Fibroblast of skin of right biceps (primary cell): ENCODE data around the gene FIP1L1.
"Not testable (repeated sequence)": the region's sequence is repeated elsewhere in the genome, so short reads cannot be mapped to it uniquely, and the experiment has no call there.

ENCODE experiments used
- DNase-seq: peaks from one replicate; pipeline ENCODE4 v3.0.0-alpha.2; 2013

The FIP1L1 gene

GRCh38 chr4:53378171-53378482 is 686 bp downstream of the FIP1L1 start:
- DNase-seq, result no peak

- peak; percentile 55 for DNase-seq
These were observed 2.8 kb downstream of the FIP1L1 start for GRCh38 chr4:53380221-53380620.

GRCh38 chr4:53409479-53409878 is 32.0 kb downstream of the FIP1L1 start:
- not testable (repeated sequence) for DNase-seq

- DNase-seq, result no peak
These were observed 41.8 kb downstream of the FIP1L1 start for GRCh38 chr4:53419208-53419607.

GRCh38 chr4:53421791-53422190 is 44.4 kb downstream of the FIP1L1 start:
- no peak for DNase-seq

GRCh38 chr4:53422367-53422766 is 44.9 kb downstream of the FIP1L1 start:
- DNase-seq, result no peak

- DNase-seq, result no peak
These were observed 46.8 kb downstream of the FIP1L1 start for GRCh38 chr4:53424280-53424679.

GRCh38 chr4:53427366-53427765 is 49.9 kb downstream of the FIP1L1 start:
- no peak for DNase-seq

- DNase-seq, result no peak
These were observed 53.6 kb downstream of the FIP1L1 start for GRCh38 chr4:53431052-53431451.

GRCh38 chr4:53432528-53433424 is 55.3 kb downstream of the FIP1L1 start:
- DNase-seq, result no peak

- no peak for DNase-seq
These were observed 58.8 kb downstream of the FIP1L1 start for GRCh38 chr4:53436251-53436650.

GRCh38 chr4:53441564-53441963 is 64.1 kb downstream of the FIP1L1 start:
- DNase-seq, result no peak

GRCh38 chr4:53444954-53445353 is 67.5 kb downstream of the FIP1L1 start:
- no peak for DNase-seq

GRCh38 chr4:53450773-53451172 is 73.3 kb downstream of the FIP1L1 start:
- peak; percentile 39 for DNase-seq

- DNase-seq, result no peak
These were observed 75.9 kb downstream of the FIP1L1 start for GRCh38 chr4:53453385-53453784.

- DNase-seq, result no peak
These were observed 78.3 kb downstream of the FIP1L1 start for GRCh38 chr4:53455766-53456165.

GRCh38 chr4:53456178-53456577 is 78.7 kb downstream of the FIP1L1 start:
- no peak for DNase-seq

- peak; percentile 56 for DNase-seq
These were observed 82.1 kb downstream of the FIP1L1 start for GRCh38 chr4:53459548-53459947.

GRCh38 chr4:53461244-53461643 is 83.8 kb downstream of the FIP1L1 start:
- no peak for DNase-seq

- peak; percentile 36 for DNase-seq
These were observed 85.9 kb downstream of the FIP1L1 start for GRCh38 chr4:53463340-53463739.

- no peak for DNase-seq
These were observed 87.8 kb downstream of the FIP1L1 start for GRCh38 chr4:53465281-53465680.

- no peak for DNase-seq
These were observed 88.5 kb downstream of the FIP1L1 start for GRCh38 chr4:53465891-53466290.

- not testable (repeated sequence) for DNase-seq
These were observed 89.1 kb downstream of the FIP1L1 start for GRCh38 chr4:53466576-53466975.

GRCh38 chr4:53476232-53477037 is 99.0 kb downstream of the FIP1L1 start:
- peak; percentile 99 for DNase-seq
